GM21825 (cell line): ENCODE measurements around the gene GAGE12H.
"Not testable (repeated sequence)": the region's sequence is repeated elsewhere in the genome, so short reads cannot be mapped to it uniquely, and the experiment has no call there.

ENCODE experiments used
- ATAC-seq: cut with Tn5 transposase; IDR thresholded peaks from one replicate; pipeline ENCODE4 v1.9.1; 2021; ENCODE audit warnings: mild to moderate bottlenecking, moderate library complexity; ENCODE audit not compliant: unreplicated experiment

Gene GAGE12H

GRCh38 chrX:49579649-49580048 is at the start of gene GAGE12H:
Gene GAGE12H (plus strand): TSS chrX:49579949. CDS start chrX:49581104, 1,155 bp downstream.
- ATAC-seq: not testable (repeated sequence)

- ATAC-seq: not testable (repeated sequence)
Measured at GRCh38 chrX:49531877-49532276, 47.9 kb upstream of the GAGE12H start, which contains the start of gene GAGE12C. Gene GAGE12C (plus strand): TSS chrX:49532177. CDS start chrX:49533332, 1,155 bp downstream.

- ATAC-seq: not testable (repeated sequence)
Measured at GRCh38 chrX:49541433-49541832, 38.3 kb upstream of the GAGE12H start, which contains the start of gene GAGE12D. Gene GAGE12D (plus strand): TSS chrX:49541733. CDS start chrX:49542888, 1,155 bp downstream.

- ATAC-seq: not testable (repeated sequence)
Measured at GRCh38 chrX:49550989-49551388, 28.8 kb upstream of the GAGE12H start, which contains the start of gene GAGE12E. Gene GAGE12E (plus strand): TSS chrX:49551289. CDS start chrX:49552444, 1,155 bp downstream.

GRCh38 chrX:49560542-49560941 is 19.2 kb upstream of the GAGE12H start, which contains the start of gene GAGE12F:
Gene GAGE12F (plus strand): TSS chrX:49560842. CDS start chrX:49561997, 1,155 bp downstream.
- ATAC-seq: not testable (repeated sequence)

GRCh38 chrX:49568728-49569127 is 11.0 kb upstream of the GAGE12H start:
- not testable (repeated sequence) for ATAC-seq

- not testable (repeated sequence) for ATAC-seq
Measured at GRCh38 chrX:49569152-49569551, 10.6 kb upstream of the GAGE12H start.

GRCh38 chrX:49570100-49570499 is 9.6 kb upstream of the GAGE12H start, which contains the start of gene GAGE12G:
Gene GAGE12G (plus strand): TSS chrX:49570400. CDS start chrX:49571555, 1,155 bp downstream.
- ATAC-seq: not testable (repeated sequence)

- not testable (repeated sequence) for ATAC-seq
Measured at GRCh38 chrX:49589196-49589595, 9.4 kb downstream of the GAGE12H start, which contains the start of gene GAGE2A. Gene GAGE2A (plus strand): TSS chrX:49589496. CDS start chrX:49590651, 1,155 bp downstream.

- ATAC-seq: not testable (repeated sequence)
Measured at GRCh38 chrX:49589769-49590478, 10.2 kb downstream of the GAGE12H start.

- not testable (repeated sequence) for ATAC-seq
Measured at GRCh38 chrX:49590488-49590887, 10.7 kb downstream of the GAGE12H start.

GRCh38 chrX:49598720-49599119 is 19.0 kb downstream of the GAGE12H start, which contains the start of gene GAGE1:
Gene GAGE1 (plus strand): TSS chrX:49599020. CDS start chrX:49600175, 1,155 bp downstream.
- ATAC-seq: not testable (repeated sequence)

- ATAC-seq: no peak
Measured at GRCh38 chrX:49610718-49611310, 31.1 kb downstream of the GAGE12H start.

- no peak for ATAC-seq
Measured at GRCh38 chrX:49618574-49618973, 38.8 kb downstream of the GAGE12H start.

GRCh38 chrX:49627086-49627777 is 47.5 kb downstream of the GAGE12H start:
- ATAC-seq: no peak
